ENCODE measurements around the gene PIGL. TPM values are rescaled to one million over a fixed set of nuclear protein-coding genes. Genes with fewer than 3 reads are reported as not detected.
A peak's percentile ranks its signal among the peaks of the same experiment; 100 is the strongest.

PIGL gene
- 28.6 and 31.0 TPM in 2 replicates for total RNA-seq
- long read RNA-seq, transcript PIGL-201 (7 exons, 1,137 nt) = major isoform, 5 of 32 reads
- long read RNA-seq, partial matches to known transcripts = 1 of 32 reads
- long read RNA-seq, other reads (novel, unspliced or antisense) = 21 of 32 reads

DNA sequence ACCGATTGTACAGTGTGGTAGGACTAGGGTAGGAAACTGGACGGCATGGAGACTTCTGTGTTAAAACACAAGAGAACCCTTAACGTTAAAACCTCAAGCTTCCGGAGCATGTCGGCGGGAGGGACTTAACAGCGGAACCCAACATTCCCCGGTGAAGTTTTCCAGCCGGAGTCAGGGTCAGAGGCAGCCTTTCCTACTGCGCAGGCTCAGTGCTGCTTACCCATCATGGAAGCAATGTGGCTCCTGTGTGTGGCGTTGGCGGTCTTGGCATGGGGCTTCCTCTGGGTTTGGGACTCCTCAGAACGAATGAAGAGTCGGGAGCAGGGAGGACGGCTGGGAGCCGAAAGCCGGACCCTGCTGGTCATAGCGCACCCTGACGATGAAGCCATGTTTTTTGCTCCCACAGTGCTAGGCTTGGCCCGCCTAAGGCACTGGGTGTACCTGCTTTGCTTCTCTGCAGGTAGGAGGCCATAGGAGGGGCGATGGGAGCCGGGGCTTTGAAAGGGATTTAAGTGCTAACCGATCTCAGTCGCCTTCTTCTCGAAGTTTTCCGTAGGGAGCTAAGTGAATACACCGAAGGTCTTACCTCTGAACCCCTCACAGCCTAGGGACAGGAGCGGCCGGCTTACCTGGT lies at the start of gene PIGL:
PIGL (plus strand) TSS at position 209 of the 634 bp plus-strand sequence; CDS start at position 226, 17 bp downstream.
- H3K4me3 Mint-ChIP-seq (ENCODE audit: unreplicated experiment) = peak within 1 kb of the TSS; percentile 95
- no peaks in the 10 kb centered on the region for H3K9me3 Mint-ChIP-seq (ENCODE audit: unreplicated experiment)
- TF ChIP-seq, protein P1, sequence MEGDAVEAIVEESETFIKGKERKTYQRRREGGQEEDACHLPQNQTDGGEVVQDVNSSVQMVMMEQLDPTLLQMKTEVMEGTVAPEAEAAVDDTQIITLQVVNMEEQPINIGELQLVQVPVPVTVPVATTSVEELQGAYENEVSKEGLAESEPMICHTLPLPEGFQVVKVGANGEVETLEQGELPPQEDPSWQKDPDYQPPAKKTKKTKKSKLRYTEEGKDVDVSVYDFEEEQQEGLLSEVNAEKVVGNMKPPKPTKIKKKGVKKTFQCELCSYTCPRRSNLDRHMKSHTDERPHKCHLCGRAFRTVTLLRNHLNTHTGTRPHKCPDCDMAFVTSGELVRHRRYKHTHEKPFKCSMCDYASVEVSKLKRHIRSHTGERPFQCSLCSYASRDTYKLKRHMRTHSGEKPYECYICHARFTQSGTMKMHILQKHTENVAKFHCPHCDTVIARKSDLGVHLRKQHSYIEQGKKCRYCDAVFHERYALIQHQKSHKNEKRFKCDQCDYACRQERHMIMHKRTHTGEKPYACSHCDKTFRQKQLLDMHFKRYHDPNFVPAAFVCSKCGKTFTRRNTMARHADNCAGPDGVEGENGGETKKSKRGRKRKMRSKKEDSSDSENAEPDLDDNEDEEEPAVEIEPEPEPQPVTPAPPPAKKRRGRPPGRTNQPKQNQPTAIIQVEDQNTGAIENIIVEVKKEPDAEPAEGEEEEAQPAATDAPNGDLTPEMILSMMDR (IDR thresholded peaks at IDR 0.05) = no peak

DNA sequence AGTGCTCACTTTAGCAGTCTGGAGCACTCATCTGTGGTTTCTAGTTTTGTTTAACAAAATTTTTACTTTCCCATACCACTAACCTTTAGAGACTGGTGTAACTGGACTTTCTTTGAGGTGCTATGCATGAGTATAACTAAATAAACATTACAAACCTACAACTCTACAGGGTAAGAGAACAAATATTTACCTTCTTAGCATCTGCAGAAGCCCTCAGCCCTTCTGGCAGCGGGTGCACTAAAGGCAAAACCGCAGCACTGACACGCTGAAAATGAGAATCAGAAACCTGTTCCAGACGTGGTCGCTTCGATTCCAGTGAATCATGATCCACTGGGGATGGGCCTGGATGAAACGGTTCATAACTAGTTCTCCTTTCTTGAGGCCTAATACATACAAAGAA lies 45.4 kb upstream of the PIGL start:
- no peak overlapping the region for H3K4me3 Mint-ChIP-seq (ENCODE audit: unreplicated experiment)
- peaks cover 18% of the 10 kb centered on the region for H3K36me3 Mint-ChIP-seq (ENCODE audit: unreplicated experiment)
- no peak for DNase-seq (ENCODE audit: extremely low spot score, unreplicated experiment)
- H3K27me3 Mint-ChIP-seq (ENCODE audit: unreplicated experiment) = no peaks in the 10 kb centered on the region
- peaks cover 4% of the 10 kb centered on the region for H3K4me1 Mint-ChIP-seq (ENCODE audit: unreplicated experiment)
- H3K27ac Mint-ChIP-seq (ENCODE audit: unreplicated experiment) = no peak overlapping the region
- TF ChIP-seq, protein P1 (IDR thresholded peaks at IDR 0.05) = no peak
- no peaks in the 10 kb centered on the region for H3K9me3 Mint-ChIP-seq (ENCODE audit: unreplicated experiment)

More for the DNA sequence above, at the start of gene PIGL:
- no peaks in the 10 kb centered on the region for H3K27me3 Mint-ChIP-seq (ENCODE audit: unreplicated experiment)
- peak; percentile 93 for DNase-seq (ENCODE audit: extremely low spot score, unreplicated experiment)
- peaks cover 42% of the 10 kb centered on the region for H3K4me1 Mint-ChIP-seq (ENCODE audit: unreplicated experiment)
- no peaks in the 10 kb centered on the region for H3K36me3 Mint-ChIP-seq (ENCODE audit: unreplicated experiment)
- H3K27ac Mint-ChIP-seq (ENCODE audit: unreplicated experiment) = peak within 1 kb of the TSS; percentile 96

DNA sequence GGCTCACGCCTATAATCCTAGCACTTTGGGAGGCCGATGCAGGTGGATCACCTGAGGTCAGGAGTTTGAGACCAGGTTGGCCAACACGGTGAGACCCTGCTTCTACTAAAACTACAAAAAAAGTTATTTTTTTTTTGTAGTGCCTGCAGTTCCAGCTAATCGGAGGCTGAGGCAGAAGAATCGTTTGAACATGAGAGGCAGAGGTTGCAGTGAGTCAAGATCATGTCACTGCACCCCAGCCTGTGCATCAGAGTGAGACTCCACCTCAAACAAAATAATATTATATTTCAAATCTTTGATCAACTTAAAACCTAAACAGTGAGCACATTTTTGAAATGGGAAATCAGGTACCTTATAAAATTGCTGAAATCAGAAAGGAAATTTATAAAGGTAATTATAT lies 38.2 kb upstream of the PIGL start:
- Mint-ChIP-seq H3K36me3 (ENCODE audit: unreplicated experiment) (peaks cover 20% of the 10 kb centered on the region), H3K4me3 (ENCODE audit: unreplicated experiment) (no peak overlapping the region)

DNA sequence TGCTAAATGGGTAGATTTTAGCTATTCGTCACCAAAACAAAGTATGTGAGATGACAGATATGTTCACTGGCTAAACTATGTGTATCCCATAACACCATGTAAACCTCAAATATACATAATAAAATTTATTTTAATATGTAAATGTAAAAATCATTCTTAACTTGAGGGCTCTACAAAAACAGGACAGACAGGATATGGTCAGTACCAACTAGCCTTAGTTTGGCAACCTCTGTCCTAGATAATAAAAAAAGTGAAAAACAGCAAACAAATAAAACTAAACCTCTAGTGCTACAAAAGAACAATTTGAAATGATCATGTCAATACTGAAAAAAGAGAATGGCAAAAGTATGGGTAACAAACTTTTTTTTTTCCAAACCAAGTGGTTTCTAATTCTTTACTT lies 35.4 kb upstream of the PIGL start:
- H3K36me3 Mint-ChIP-seq (ENCODE audit: unreplicated experiment) = peaks cover 43% of the 10 kb centered on the region
- H3K4me3 Mint-ChIP-seq (ENCODE audit: unreplicated experiment) = no peak overlapping the region
- TF ChIP-seq, protein P1 (IDR thresholded peaks at IDR 0.05) = no peak
- peaks cover 4% of the 10 kb centered on the region for H3K4me1 Mint-ChIP-seq (ENCODE audit: unreplicated experiment)
- H3K27ac Mint-ChIP-seq (ENCODE audit: unreplicated experiment) = no peak overlapping the region
- no peak for DNase-seq (ENCODE audit: extremely low spot score, unreplicated experiment)
- no peaks in the 10 kb centered on the region for H3K27me3 Mint-ChIP-seq (ENCODE audit: unreplicated experiment)
- H3K9me3 Mint-ChIP-seq (ENCODE audit: unreplicated experiment) = peaks cover 13% of the 10 kb centered on the region

More for the DNA sequence above, 38.2 kb upstream of the PIGL start:
- Mint-ChIP-seq H3K27me3 (ENCODE audit: unreplicated experiment) (no peaks in the 10 kb centered on the region), H3K4me1 (ENCODE audit: unreplicated experiment) (peaks cover 4% of the 10 kb centered on the region), H3K27ac (ENCODE audit: unreplicated experiment) (no peak overlapping the region), H3K9me3 (ENCODE audit: unreplicated experiment) (peaks cover 12% of the 10 kb centered on the region)
- DNase-seq (ENCODE audit: extremely low spot score, unreplicated experiment) = no peak
- TF ChIP-seq, protein P1 (IDR thresholded peaks at IDR 0.05) = no peak

- no peak for DNase-seq (ENCODE audit: extremely low spot score, unreplicated experiment)
- Mint-ChIP-seq H3K9me3 (ENCODE audit: unreplicated experiment) (peaks cover 8% of the 10 kb centered on the region), H3K4me1 (ENCODE audit: unreplicated experiment) (peaks cover 14% of the 10 kb centered on the region), H3K27me3 (ENCODE audit: unreplicated experiment) (no peaks in the 10 kb centered on the region), H3K36me3 (ENCODE audit: unreplicated experiment) (peaks cover 42% of the 10 kb centered on the region), H3K4me3 (ENCODE audit: unreplicated experiment) (no peak overlapping the region), H3K27ac (ENCODE audit: unreplicated experiment) (no peak overlapping the region)
- TF ChIP-seq, protein P1 (IDR thresholded peaks at IDR 0.05) = no peak
Observed at GRCh38 chr17:16187642-16188041, 29.4 kb upstream of the PIGL start.

Data from osteocyte (in vitro differentiated cells).